ENCODE measurements around the gene ARHGEF28.

ARHGEF28 gene

DNA sequence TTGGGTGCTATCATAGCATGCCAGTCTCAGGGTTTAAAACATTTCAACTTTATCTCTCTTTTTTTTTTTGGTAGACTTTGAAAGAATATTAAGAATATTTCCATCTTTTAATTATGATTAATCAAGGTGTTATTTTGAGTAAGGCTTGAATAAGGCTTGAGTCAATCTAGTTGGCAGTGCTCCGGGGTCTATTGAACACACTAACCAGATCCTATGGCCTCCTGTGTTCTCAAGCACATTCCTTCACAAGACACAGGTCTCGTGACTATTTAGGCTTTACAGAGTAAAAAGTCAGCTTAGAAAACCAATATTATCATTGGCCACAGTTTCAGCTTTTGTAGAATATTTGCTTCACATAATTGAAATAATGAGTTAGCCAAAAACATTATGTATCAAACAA, 151.2 kb downstream of the ARHGEF28 start:
- DNase-seq (ENCODE audit: low read depth): no peak

DNA sequence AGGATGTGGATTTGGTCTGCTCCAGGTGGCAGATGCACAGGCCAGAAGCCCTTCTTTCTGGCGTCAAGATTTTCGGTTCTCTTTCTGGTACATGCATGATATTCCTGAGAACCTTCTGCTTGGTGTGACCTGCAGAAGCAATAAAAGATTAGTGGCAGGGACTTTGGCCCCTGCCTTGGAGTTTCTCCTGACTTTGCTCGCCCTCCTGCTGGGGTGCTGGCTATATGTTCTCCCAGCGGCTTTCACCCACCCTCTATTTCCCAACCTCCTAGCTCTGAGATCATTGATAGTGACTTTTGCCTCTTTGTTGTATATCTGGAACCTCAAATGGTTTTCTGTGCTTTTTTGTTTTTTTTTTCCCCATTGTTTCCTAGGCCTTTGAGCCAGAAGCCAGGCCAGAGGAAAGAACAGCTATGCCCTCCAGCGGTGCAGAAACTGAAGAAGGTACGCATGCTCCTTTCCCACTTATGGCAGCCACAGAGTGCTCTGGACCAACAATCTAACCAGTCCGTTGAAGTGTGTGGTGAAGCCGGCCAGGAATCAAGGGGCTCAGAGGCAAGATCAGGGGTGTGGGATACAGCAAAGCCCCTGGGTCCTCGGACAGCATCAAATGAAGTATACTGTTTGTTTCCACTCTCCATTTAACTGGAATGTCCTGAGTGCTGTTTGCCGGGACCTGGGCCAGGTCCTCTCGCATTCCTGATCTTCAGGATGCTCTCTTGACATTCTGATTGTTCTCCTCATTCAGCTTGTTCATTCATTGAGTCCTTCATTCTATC, 154.5 kb downstream of the ARHGEF28 start:
- peak; percentile 42 for DNase-seq (ENCODE audit: low read depth)

DNA sequence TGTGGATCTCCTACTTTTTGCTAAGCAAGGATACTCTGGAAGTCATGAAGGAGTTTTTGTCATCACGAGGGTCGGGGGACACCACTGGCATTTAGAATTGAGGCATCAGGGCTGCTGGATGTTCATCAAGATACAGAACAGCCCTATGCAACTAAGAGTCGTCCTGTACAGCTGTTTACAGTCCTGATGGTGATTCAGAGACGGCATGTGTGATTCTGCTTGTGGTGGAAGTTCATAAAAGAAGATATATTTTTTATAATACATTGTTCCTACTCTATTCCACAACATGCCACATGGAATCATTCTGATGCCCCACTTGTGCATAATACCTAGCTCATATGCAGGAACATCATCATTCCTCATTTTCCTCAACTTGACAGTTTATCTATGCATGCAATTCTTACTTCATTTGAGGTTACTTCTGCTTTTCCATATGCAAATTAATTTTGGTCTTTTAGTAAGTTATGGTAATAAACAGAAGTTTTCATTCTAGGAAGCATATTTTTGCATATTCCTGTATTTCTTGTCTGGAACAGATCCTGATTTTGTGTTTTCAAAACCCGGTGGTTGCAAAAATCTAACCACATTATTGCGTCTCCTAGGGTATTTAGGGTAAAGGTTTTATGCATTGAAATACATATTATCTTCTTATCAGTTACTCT, 155.2 kb downstream of the ARHGEF28 start:
- no peak for DNase-seq (ENCODE audit: low read depth)

DNA sequence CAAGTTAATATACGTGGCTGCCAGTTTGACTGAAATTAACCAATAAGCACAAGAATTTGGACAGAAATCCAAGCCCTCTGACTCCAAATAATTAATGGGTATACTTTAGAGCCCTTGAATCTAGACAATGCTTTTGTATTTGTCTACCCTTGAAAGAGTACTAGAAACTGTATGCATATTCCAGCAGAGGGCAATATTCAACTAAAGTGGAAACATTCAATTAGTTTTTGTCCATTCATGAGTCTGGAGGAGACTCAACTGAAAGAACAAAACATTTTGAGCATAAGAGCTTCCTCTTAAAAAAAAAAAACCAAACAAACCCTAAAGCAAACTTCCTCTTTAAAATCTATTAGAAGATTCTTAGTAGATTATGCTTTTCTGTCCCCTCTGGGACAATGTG, 157.8 kb downstream of the ARHGEF28 start:
- DNase-seq (ENCODE audit: low read depth): peak; percentile 53

DNA sequence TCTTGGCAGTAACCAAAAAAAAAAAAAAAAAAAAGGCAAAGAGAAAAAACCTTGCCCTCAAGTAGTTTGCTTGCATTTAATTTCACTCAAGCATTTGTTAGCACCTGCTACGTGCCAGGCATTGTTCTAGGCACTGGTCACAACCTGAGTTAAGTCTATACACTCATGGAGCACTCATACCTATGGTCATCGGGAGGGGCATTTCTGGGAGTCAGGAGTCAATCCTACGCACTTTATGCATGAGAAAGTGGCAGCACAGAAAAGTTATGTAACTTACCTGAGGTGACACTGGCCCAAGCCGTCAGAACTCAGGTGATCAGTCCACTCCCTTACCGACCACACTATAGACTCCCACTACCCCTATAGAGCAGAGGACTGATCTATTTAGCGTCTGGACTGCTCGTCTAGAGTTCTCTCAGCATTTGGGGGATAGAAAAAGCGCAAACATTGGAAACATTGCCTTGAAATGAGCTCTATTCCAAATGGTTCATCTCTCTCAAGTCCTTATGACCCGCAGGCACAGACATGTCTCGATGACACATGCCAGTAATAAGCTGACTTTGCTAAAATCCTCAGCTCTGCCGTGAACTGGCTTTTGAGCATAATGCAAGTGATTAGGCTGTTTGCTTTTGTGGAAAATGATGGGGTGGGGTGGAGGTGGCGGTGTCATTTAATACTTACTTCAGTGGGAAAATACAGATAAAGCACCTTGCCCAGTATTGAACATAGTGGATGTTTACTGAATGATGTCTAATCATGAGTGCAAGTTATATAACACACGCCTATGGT, 160.2 kb downstream of the ARHGEF28 start:
- no peak for DNase-seq (ENCODE audit: low read depth)

DNA sequence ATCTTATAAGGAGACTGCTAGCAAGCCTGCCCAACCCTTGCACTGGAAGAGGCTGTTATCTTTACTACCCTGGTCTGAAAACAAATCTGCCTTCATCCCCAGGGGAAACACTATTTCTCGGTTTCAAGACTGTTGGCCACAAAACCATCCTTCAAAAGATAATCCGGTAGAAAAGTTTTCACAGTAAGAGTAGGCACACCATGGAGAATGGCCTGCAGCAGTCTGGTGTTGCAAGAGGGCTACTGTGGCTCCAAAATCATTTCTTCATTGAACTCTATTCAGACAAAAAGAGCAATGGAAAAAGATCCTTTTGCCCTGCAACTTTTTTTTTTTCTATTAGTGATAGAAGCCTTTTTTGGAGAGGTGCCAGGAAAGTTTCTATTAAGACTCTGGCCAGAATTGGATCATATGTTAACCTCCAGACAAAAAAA, 163.9 kb downstream of the ARHGEF28 start:
- DNase-seq (ENCODE audit: low read depth): peak; percentile 21

DNA sequence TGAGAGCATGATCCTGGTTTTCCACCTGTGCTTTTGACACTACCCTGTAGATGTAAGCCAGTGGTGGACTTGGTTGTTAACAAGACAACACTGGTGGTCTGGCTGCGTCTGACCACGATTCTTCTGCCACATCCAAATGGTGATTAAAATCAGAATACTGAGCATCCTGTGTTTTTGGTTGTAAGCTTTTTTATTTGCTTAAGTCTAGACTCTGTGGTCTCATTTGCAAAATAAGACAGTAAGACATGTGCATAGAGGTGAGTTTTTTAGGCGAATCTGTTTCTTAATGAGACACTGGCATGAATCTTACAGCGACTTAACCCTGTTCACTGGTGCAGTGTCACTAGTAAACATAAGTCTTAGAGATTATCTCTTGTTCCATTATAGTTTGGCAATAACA, 165.4 kb downstream of the ARHGEF28 start:
- DNase-seq (ENCODE audit: low read depth): no peak

DNA sequence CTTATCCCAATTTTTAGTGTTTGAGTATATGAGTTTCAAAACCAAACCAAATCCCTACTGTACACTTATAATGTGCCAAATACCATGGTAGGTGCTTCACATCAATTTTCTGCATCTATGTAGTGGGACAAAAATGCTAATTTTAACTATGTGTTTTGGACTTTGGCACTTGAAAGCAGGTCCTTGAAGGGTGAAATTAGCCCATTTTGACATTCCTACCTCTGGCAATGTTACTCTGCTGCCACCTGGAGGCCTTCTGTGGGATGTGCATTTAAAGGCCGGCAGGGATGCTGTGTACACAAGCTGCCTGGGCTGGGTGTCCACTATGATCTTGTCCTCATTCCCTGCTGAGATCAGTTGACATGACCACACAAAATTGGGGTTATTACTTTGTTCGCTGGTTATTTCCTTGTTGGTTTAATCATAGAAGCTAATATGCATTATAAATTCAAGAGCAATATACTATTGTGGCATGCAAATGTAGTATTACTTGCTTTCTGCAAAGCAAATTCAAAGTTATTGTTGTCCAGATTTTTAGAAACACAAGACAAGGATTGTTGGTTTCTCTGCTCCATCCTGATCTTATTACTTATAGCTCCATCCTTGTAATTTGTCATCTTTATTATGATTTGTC, 166.8 kb downstream of the ARHGEF28 start:
- DNase-seq (ENCODE audit: low read depth): peak; percentile 76

DNA sequence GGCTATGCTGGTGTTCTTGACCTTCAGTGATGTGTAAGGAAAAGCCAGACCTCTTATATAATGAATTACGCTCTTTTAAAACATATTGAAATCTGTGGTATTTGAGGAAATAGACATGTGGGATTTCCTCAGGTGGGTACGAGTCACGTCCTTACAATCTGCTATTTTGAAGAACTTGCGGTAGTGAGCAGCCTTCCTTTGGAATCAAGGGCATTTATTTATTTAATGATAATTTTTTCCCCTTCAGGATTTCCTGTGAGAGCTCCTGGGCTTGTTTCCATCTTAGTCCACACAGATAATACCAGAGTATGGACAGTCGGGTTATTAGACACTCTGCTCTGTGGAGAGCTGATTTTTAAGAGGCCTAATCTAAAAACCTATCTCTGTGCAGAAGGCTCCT, 167.9 kb downstream of the ARHGEF28 start:
- DNase-seq (ENCODE audit: low read depth): peak; percentile 48

DNA sequence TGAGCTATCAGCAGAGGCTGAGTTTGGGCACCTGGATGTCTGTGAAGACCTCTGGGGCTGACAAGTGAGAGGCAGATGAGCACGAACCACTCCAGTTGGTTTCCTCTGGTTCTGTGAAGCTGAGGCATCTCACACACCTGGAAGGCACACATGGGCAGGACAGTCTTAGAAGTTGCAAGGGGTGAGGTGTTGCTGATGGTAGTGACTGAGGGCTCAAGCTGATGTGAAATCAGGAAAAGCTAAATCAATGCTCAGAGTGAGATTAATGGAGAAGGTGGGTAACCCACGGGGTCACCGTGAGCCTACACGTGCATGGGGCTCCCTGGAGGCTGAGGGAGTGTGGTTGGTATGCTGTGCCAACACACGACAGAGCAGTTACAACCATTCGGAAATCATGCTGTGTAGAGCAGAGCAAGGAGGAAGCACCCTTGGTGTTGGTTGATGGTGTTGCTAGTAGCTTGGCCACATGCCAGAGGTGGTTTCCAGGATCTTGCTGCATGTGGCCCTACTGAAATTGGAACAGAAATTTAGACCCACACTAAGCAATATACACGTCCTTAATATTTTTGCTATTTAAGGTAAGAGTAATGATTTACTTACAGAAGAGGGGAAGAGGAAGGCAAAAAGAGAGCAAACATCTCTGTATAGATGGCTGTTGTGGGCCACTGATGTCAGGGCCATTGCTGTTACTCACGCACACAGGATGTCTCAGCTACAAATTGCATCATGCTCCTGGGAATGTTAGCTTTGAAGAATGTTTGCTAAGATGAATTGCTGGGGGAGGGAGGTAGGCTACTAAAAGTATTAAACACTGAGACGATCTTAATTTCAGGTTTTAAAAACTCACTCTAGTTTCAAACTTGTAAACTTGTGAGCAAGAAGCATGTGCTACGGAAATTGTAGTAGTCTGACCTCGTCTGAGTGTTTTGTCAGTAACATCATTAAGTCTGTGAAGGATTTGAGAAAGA, 170.5 kb downstream of the ARHGEF28 start:
- DNase-seq (ENCODE audit: low read depth): peak; percentile 97

DNA sequence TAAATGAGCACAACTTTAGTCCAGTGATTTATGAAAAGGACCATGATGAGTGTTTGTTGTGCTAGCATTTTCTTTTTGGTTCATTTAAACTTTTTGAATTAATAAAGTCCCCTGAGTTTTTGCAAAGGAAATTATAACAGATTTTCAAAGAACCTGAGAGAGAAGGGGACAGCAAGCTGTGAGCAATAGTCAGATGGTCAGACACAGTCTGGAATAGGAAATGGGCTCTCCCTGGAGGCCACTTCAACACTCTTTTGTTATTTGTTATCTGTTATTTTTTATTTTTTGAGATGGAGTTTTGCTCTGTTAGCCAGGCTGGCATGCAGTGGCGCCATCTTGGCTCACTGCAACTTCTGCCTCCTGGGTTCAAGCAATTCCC, 171.1 kb downstream of the ARHGEF28 start:
- DNase-seq (ENCODE audit: low read depth): no peak

DNA sequence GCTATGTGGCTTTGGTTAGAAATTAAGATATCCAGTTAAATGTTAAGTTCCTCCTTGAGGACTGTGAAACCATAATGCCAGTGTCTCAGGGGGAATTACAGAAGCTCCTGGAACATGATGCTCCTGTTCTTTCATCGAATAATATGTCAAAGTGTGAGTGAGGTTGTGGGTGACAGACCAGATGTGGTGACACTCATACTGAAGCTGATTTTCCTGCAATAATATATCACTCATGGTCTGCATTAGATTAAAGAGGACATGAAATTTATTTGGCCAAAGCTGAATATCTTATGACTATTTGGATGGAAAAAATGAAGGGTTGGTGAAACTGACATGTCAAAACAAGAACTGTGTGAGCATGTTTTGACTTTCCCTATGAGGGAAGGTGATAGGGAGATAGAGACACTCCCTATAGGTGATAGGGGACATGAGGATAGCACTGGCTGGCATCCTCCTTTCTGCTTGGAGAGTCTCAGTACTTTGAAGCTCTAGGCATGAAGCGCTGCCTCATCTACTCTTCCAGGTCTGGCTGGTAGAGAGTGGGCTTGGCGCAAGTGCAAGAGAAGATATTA, 173.5 kb downstream of the ARHGEF28 start:
- no peak for DNase-seq (ENCODE audit: low read depth)

DNA sequence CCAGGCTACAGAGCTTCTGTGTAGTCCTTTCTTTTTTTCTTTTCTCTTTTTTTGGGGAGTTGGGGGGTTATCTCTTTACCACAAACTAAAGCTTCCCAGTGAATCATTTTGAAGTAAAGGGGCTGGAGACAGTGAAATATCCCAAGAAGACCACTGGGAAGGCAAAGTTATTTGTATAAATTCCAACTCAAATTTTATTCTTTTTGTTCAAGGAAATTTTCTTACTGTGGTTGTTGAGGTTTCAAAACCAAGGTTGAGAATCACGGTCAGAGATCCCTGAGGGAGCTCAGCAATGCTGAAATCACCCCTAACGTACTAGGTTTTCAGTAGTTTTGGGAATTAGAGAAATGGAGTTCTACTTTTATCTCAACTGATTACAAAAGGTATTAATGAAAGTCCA, 175.7 kb downstream of the ARHGEF28 start:
- DNase-seq (ENCODE audit: low read depth): no peak

DNA sequence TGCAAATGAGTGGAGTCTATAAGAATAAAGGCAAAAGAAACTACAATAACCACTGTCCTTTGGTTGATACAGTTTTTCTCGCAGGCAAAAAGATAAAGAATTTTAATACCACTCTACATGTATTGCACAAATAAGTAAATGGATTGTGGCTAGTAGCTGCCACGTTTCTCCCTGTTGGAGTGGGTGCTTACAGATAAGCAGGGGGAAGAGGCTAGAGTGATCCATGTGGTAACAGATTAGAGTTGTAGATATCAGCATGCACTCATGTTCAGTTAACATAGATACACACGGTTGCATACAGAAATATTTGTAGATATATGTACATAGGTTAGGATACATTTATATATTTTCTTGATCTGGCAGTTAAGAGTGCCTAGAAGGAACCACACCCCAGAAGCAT, 179.5 kb downstream of the ARHGEF28 start:
- no peak for DNase-seq (ENCODE audit: low read depth)

DNA sequence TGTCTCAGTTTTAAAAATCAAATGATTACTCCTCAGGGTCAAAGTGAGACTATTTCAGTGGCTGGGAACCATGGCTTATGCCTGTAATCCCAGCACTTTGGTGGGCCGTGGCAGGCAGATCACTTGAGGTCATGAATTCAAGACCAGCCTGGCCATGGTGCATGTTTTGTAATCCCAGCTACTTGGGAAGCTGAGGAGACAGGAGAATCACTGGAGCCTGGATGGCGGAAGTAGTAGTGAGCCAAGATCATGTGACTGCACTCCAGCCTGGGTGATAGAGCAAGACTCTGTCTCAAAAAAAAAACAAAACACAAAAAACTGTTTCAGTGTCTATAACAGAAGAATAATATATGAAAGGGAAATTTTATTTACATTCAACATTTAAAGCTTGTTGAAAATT, 182.9 kb downstream of the ARHGEF28 start:
- DNase-seq (ENCODE audit: low read depth): no peak

DNA sequence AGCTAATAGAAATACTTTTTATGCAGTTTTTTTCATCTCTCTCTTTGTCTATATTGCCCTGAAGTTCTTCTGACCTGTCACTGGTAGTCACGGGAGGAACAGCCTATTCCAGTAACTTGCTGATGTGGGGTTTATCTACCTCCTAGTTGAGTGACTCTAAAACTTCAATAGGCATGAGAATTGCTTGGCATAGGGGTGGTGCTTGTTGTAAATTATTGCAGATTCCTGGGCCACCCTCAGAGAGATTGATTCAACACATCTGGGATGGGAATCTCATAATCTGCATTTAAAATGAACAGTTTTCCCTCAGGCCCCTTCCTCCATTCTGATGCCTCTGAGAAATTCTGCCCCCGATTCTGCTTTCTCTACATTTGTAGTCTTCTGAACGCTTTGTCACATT, 184.4 kb downstream of the ARHGEF28 start:
- no peak for DNase-seq (ENCODE audit: low read depth)

DNA sequence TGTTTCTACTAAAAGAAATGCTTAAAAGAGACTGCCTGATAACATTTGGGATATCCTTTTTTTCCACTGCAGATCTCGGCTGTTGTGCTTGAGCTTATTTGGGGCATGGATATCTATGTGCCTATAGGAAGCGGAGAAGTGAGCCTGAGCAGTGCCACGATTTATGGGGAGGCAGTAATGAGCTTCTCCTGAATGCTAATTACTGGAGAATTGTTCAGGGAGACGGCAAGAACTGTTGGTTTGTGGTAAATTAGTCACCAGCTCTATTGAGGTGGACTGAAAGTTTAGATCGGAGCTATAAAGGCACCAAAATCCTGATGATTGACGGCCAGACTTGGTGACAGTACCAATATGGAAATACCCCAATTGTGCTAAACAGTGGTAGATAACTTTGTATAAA, 186.5 kb downstream of the ARHGEF28 start:
- peak; percentile 22 for DNase-seq (ENCODE audit: low read depth)

DNA sequence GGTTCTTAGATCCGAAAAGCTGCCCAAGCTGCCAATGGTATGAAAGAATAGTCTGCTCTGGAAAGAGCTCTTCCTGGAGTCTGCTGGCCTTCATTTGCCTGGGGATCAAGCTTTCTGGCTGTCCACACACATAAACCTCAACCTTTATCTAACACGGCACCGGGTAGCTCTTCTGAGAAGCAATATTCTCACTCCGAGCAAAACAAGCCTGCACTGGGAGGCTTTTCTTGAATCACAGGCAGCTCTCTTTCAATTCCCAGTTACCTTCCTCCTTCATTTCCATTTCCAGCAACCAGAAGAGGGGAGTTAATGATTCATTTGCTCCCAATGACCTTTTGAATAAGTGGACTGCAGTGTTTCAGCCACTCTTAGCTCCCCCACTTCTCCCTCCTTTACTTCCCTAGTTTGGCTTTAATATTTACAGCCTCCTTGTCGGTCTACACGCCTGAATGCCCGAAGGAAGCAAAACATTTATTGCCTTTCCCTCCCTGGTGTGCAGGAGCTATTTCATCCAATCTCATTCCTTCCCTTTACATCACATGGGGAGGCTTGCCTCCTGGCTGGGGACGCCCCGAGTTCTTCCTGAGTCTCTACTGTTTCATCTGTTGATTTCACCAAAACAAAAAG, 187.1 kb downstream of the ARHGEF28 start:
- no peak for DNase-seq (ENCODE audit: low read depth)

DNA sequence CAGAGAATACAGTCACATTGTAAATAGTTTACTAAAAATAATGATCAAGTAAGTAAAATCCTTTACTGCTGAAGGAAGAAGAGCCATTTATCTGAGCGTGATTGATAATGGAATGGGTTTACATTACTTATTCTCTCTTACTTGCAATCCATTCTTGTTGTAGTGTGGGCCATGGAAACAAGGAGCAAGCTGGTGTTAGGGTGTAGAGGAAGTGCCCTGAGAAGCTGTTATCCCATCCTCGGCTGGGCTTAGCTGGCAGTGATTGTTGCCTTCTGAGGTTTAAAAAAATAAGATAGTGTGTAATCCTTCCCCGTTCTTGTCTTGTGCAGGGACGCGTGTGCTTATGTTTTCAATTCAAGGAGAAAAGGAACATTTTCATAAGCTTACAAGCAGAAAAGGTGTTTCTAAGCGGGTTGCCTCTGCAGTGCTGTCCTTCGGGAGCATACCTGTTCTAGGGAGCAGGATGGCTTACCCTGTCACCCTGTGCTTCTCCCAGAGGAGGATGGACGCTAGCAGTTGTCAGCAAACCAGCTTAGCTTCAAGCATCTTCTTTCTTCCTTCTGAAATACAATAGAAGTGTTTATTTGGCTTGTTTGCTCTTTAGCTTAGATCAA, 188.3 kb downstream of the ARHGEF28 start:
- DNase-seq (ENCODE audit: low read depth): no peak

DNA sequence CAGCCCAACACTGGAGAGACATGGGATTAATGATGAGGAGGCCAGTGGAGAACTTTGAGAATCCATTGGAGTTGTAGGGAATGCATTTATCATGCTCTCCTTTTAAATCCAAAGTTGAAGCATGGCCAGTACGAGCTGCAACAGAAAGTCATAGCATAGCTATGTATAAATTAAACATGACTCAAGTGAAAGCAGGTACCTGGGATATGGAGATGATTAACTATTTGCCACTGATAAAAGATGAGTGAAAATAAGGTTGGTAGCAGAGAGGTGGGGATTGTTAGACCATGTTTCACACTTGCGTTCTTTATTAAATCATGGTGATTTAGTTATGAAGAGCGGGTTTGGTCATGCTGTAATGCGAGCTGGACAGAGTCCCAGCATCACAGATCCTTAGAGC, 189.6 kb downstream of the ARHGEF28 start:
- peak; percentile 70 for DNase-seq (ENCODE audit: low read depth)
